H1 (cell line): ENCODE results near the gene ROBO2.

ENCODE experiments used
- ATF3 ChIP-seq: IDR thresholded peaks from 2 replicates; pipeline ENCODE4 v1.6.1; 2011; ENCODE audit warnings: low read depth, mild to moderate bottlenecking, low read length; ENCODE audit not compliant: insufficient read depth
- CBX5 ChIP-seq: fragments of 300-800, 300-1000 bp; sonication (generic); IDR thresholded peaks from 2 replicates; pipeline ENCODE4 v1.7.1; 2016; ENCODE audit warnings: antibody characterized with exemption, low read length, low read depth
- CHD1 ChIP-seq: IDR thresholded peaks from 2 replicates; pipeline ENCODE4 v1.6.1; 2012; ENCODE audit warnings: low read depth, low read length, improper control_type of control experiment
- CTCF ChIP-seq, 3 experiments: IDR thresholded peaks; 1 replicate in 2 of 3; 2 replicates in 1 of 3; pipeline versions ENCODE4 v1.5.1 to v1.6.1; 2011; ENCODE audit warnings: low read length in 3 of 3, mild to moderate bottlenecking in 3 of 3, inconsistent platforms in 2 of 3, low read depth in 1 of 3, moderate library complexity in 1 of 3; ENCODE audit not compliant: insufficient read depth in 1 of 3; ENCODE audit errors: control extremely low read depth in 1 of 3
- EGR1 ChIP-seq: IDR thresholded peaks from 2 replicates; pipeline ENCODE4 v1.6.1; 2011; ENCODE audit warnings: low read depth, low read length, borderline replicate concordance
- EZH2 ChIP-seq: fragments of 200-600 bp; sonication (generic); IDR thresholded peaks from 2 replicates; pipeline ENCODE4 v1.7.1; 2012; ENCODE audit warnings: low read depth, mild to moderate bottlenecking, moderate library complexity, low read length, inconsistent platforms; ENCODE audit not compliant: severe bottlenecking
- JUND ChIP-seq: IDR thresholded peaks from 2 replicates; pipeline ENCODE4 v1.6.1; 2011; ENCODE audit warnings: mild to moderate bottlenecking, improper control_type of control experiment, low read length
- POLR2A ChIP-seq, 2 experiments: IDR thresholded peaks; 1 replicate in 1 of 2; 2 replicates in 1 of 2; pipeline ENCODE4 v1.6.1; 2011; ENCODE audit warnings: low read depth in 2 of 2, low read length in 2 of 2, mild to moderate bottlenecking in 2 of 2; ENCODE audit errors: control extremely low read depth in 1 of 2
- POLR2AphosphoS5 ChIP-seq: IDR thresholded peaks from 2 replicates; pipeline ENCODE4 v1.6.1; 2011; ENCODE audit warnings: low read depth, low read length
- SIRT6 ChIP-seq: IDR thresholded peaks from one replicate; pipeline ENCODE4 v1.7.1; 2012; ENCODE audit warnings: low read length, inconsistent platforms

GRCh38 chr3:77091809-77092208, 51.9 kb downstream of the ROBO2 start:
- TF ChIP-seq POLR2AphosphoS5 (no peak), CTCF (IDR thresholded peaks at IDR 0.05; ENCODE audit: control extremely low read depth in 1 of 3, insufficient read depth in 1 of 3, low read depth in 1 of 3, low read length in 3 of 3) (no peak), EZH2 (no peak), JUND (no peak), ATF3 (no peak), EGR1 (no peak), CHD1 (no peak), POLR2A (IDR thresholded peaks at IDR 0.05; ENCODE audit: control extremely low read depth in 1 of 2, low read depth in 2 of 2, low read length in 2 of 2) (no peak), SIRT6 (no peak), CBX5 (no peak)
